ENCODE data around the gene LHCGR. TPM values are rescaled to one million over a fixed set of nuclear protein-coding genes. Genes with fewer than 3 reads are reported as not detected.
"Not testable (repeated sequence)": the region's sequence is repeated elsewhere in the genome, so short reads cannot be mapped to it uniquely, and the experiment has no call there.

LHCGR gene
- total RNA-seq, 4 donors from 2014 or later: 0.19 TPM; not detected in 3

- no peak for DNase-seq (ENCODE audit: low spot score in 2 of 2)
- H3K4me3 ChIP-seq (ENCODE audit: low read depth, poor library complexity, severe bottlenecking): no peak overlapping the region
- intact Hi-C loops (cut with DNase I; ENCODE audit: low total_unique reads): no loop called here
- WGBS, 2 donors: 81 to 87% methylated on average over 6 of the region's 6 CpGs
- TF ChIP-seq POLR2A (IDR thresholded peaks at IDR 0.05) (no peak), CTCF (IDR thresholded peaks at IDR 0.05) (no peak)
These were observed 48.1 kb downstream of the LHCGR start for GRCh38 chr2:48707466-48707865.

- DNase-seq (ENCODE audit: low spot score in 2 of 2); intact Hi-C loops (cut with DNase I; ENCODE audit: low total_unique reads); H3K4me3 ChIP-seq (ENCODE audit: low read depth, poor library complexity, severe bottlenecking): not testable (repeated sequence)
- WGBS, 2 donors: 88 to 92% methylated on average over 6 of the region's 6 CpGs
These were observed 51.9 kb downstream of the LHCGR start for GRCh38 chr2:48703621-48704020.

- intact Hi-C loops (cut with DNase I; ENCODE audit: low total_unique reads): no loop called here
- DNase-seq (ENCODE audit: low spot score in 2 of 2): no peak
- no peak overlapping the region for H3K4me3 ChIP-seq (ENCODE audit: low read depth, poor library complexity, severe bottlenecking)
- no peak for TF ChIP-seq CTCF (IDR thresholded peaks at IDR 0.05)
- no peak for TF ChIP-seq POLR2A (IDR thresholded peaks at IDR 0.05)
- WGBS, 2 donors: 51 to 53% methylated on average over 2 of the region's 2 CpGs
These were observed 56.1 kb downstream of the LHCGR start for GRCh38 chr2:48699348-48699930.

GRCh38 chr2:48696881-48697280 is 58.6 kb downstream of the LHCGR start:
- intact Hi-C loops (cut with DNase I; ENCODE audit: low total_unique reads): no loop called here
- 89 to 90% methylated on average over 1 of the region's 1 CpG for WGBS, 2 donors
- no peak for TF ChIP-seq POLR2A (IDR thresholded peaks at IDR 0.05)
- no peak for TF ChIP-seq CTCF (IDR thresholded peaks at IDR 0.05)
- no peak overlapping the region for H3K4me3 ChIP-seq (ENCODE audit: low read depth, poor library complexity, severe bottlenecking)
- no peak for DNase-seq (ENCODE audit: low spot score in 2 of 2)

- intact Hi-C loops (cut with DNase I; ENCODE audit: low total_unique reads): no loop called here
- DNase-seq (ENCODE audit: low spot score in 2 of 2): no peak
- TF ChIP-seq POLR2A (IDR thresholded peaks at IDR 0.05): no peak
- no peak for TF ChIP-seq CTCF (IDR thresholded peaks at IDR 0.05)
These were observed 59.5 kb downstream of the LHCGR start for GRCh38 chr2:48695991-48696390.

GRCh38 chr2:48694149-48694548 is 61.4 kb downstream of the LHCGR start:
- DNase-seq (ENCODE audit: low spot score in 2 of 2): no peak
- intact Hi-C loops (cut with DNase I; ENCODE audit: low total_unique reads): no loop called here
- no peak overlapping the region for H3K4me3 ChIP-seq (ENCODE audit: low read depth, poor library complexity, severe bottlenecking)
- TF ChIP-seq POLR2A (IDR thresholded peaks at IDR 0.05): no peak
- WGBS, 2 donors: 28 to 42% methylated on average over 3 of the region's 3 CpGs

More at GRCh38 chr2:48695991-48696390, 59.5 kb downstream of the LHCGR start:
- no peak overlapping the region for H3K4me3 ChIP-seq (ENCODE audit: low read depth, poor library complexity, severe bottlenecking)

- DNase-seq (ENCODE audit: low spot score in 2 of 2): no peak
- TF ChIP-seq CTCF (IDR thresholded peaks at IDR 0.05): no peak
- TF ChIP-seq POLR2A (IDR thresholded peaks at IDR 0.05): no peak
- intact Hi-C loops (cut with DNase I; ENCODE audit: low total_unique reads): no loop called here
- no peak overlapping the region for H3K4me3 ChIP-seq (ENCODE audit: low read depth, poor library complexity, severe bottlenecking)
- 57 to 62% methylated on average over 3 of the region's 3 CpGs for WGBS, 2 donors
These were observed 61.9 kb downstream of the LHCGR start for GRCh38 chr2:48693645-48694044.

Data from lower leg skin (tissue), 4 donors.